T-helper 1 cell treated with Interleukin-12 subunit alpha and Interleukin-12 subunit beta and Interleukin-4 antibody, amounts not matched to agents 30 μg/mL and 1 μg/mL, for 36 hours (primary cell): ENCODE measurements around the gene IGF2BP2.
"Not testable (repeated sequence)": the region's sequence is repeated elsewhere in the genome, so short reads cannot be mapped to it uniquely, and the experiment has no call there.

Source experiments
- H3K27ac Mint-ChIP-seq: one replicate; pipeline ENCODE4 v1.8.0; 2021; ENCODE audit warnings: mild to moderate bottlenecking, mixed read lengths
- H3K27me3 Mint-ChIP-seq: one replicate; pipeline ENCODE4 v1.8.0; 2021; ENCODE audit warnings: low read depth, mixed read lengths
- H3K36me3 Mint-ChIP-seq: one replicate; pipeline ENCODE4 v1.8.0; 2021; ENCODE audit warnings: low read depth, mixed read lengths
- H3K4me1 Mint-ChIP-seq: one replicate; pipeline ENCODE4 v1.8.0; 2021; ENCODE audit warnings: low read depth, mixed read lengths
- H3K4me3 Mint-ChIP-seq: one replicate; pipeline ENCODE4 v1.8.0; 2021; ENCODE audit warnings: mild to moderate bottlenecking, moderate library complexity, mixed read lengths
- H3K9me3 Mint-ChIP-seq: one replicate; pipeline ENCODE4 v1.8.0; 2021; ENCODE audit warnings: mixed read lengths

The IGF2BP2 gene

GRCh38 chr3:185778821-185779220 is 46.0 kb downstream of the IGF2BP2 start:
- Mint-ChIP-seq H3K27me3 (peaks cover 26% of the 10 kb centered on the region), H3K4me3 (no peak overlapping the region), H3K36me3 (peaks cover 2% of the 10 kb centered on the region), H3K9me3 (peaks cover 8% of the 10 kb centered on the region), H3K27ac (no peak overlapping the region), H3K4me1 (peaks cover 5% of the 10 kb centered on the region)

- no peak overlapping the region for H3K4me3 Mint-ChIP-seq
- peaks cover 8% of the 10 kb centered on the region for H3K9me3 Mint-ChIP-seq
- no peak overlapping the region for H3K27ac Mint-ChIP-seq
- H3K27me3 Mint-ChIP-seq, result peaks cover 24% of the 10 kb centered on the region
- H3K4me1 Mint-ChIP-seq, result peaks cover 8% of the 10 kb centered on the region
- peaks cover 2% of the 10 kb centered on the region for H3K36me3 Mint-ChIP-seq
Observed at GRCh38 chr3:185778094-185778493, 46.7 kb downstream of the IGF2BP2 start.

GRCh38 chr3:185770109-185770508 is 54.7 kb downstream of the IGF2BP2 start:
- H3K27ac Mint-ChIP-seq, result no peak overlapping the region
- H3K27me3 Mint-ChIP-seq, result peaks cover 19% of the 10 kb centered on the region
- H3K4me1 Mint-ChIP-seq, result peaks cover 6% of the 10 kb centered on the region
- no peaks in the 10 kb centered on the region for H3K36me3 Mint-ChIP-seq
- no peak overlapping the region for H3K4me3 Mint-ChIP-seq
- no peaks in the 10 kb centered on the region for H3K9me3 Mint-ChIP-seq

- H3K9me3 Mint-ChIP-seq, H3K36me3 Mint-ChIP-seq, H3K4me1 Mint-ChIP-seq, H3K27ac Mint-ChIP-seq, H3K4me3 Mint-ChIP-seq: not testable (repeated sequence)
- peaks cover 32% of the 10 kb centered on the region for H3K27me3 Mint-ChIP-seq
Observed at GRCh38 chr3:185768578-185768982, 56.3 kb downstream of the IGF2BP2 start.

GRCh38 chr3:185767002-185767688 is 57.7 kb downstream of the IGF2BP2 start:
- H3K4me1 Mint-ChIP-seq, result peaks cover 3% of the 10 kb centered on the region

GRCh38 chr3:185766329-185767001 is 58.4 kb downstream of the IGF2BP2 start:
- H3K9me3 Mint-ChIP-seq, result no peaks in the 10 kb centered on the region
- no peak overlapping the region for H3K4me3 Mint-ChIP-seq
- peaks cover 3% of the 10 kb centered on the region for H3K4me1 Mint-ChIP-seq
- H3K27me3 Mint-ChIP-seq, result peaks cover 39% of the 10 kb centered on the region
- no peaks in the 10 kb centered on the region for H3K36me3 Mint-ChIP-seq
- H3K27ac Mint-ChIP-seq, result no peak overlapping the region

More at GRCh38 chr3:185767002-185767688, 57.7 kb downstream of the IGF2BP2 start:
- H3K27me3 Mint-ChIP-seq, result peaks cover 38% of the 10 kb centered on the region
- H3K9me3 Mint-ChIP-seq, result no peaks in the 10 kb centered on the region
- no peak overlapping the region for H3K27ac Mint-ChIP-seq
- H3K4me3 Mint-ChIP-seq, result no peak overlapping the region
- no peaks in the 10 kb centered on the region for H3K36me3 Mint-ChIP-seq

- H3K27me3 Mint-ChIP-seq, result peaks cover 54% of the 10 kb centered on the region
- H3K9me3 Mint-ChIP-seq, result no peaks in the 10 kb centered on the region
- peaks cover 3% of the 10 kb centered on the region for H3K4me1 Mint-ChIP-seq
- no peaks in the 10 kb centered on the region for H3K36me3 Mint-ChIP-seq
- H3K27ac Mint-ChIP-seq, result no peak overlapping the region
- H3K4me3 Mint-ChIP-seq, result no peak overlapping the region
Observed at GRCh38 chr3:185764980-185765370, 59.9 kb downstream of the IGF2BP2 start.

GRCh38 chr3:185764163-185764979 is 60.5 kb downstream of the IGF2BP2 start:
- H3K9me3 Mint-ChIP-seq, result no peaks in the 10 kb centered on the region
- H3K4me3 Mint-ChIP-seq, result no peak overlapping the region
- peaks cover 57% of the 10 kb centered on the region for H3K27me3 Mint-ChIP-seq
- H3K27ac Mint-ChIP-seq, result no peak overlapping the region
- peaks cover 3% of the 10 kb centered on the region for H3K4me1 Mint-ChIP-seq
- H3K36me3 Mint-ChIP-seq, result no peaks in the 10 kb centered on the region

- H3K4me1 Mint-ChIP-seq, result peaks cover 3% of the 10 kb centered on the region
- no peaks in the 10 kb centered on the region for H3K36me3 Mint-ChIP-seq
- H3K4me3 Mint-ChIP-seq, result no peak overlapping the region
- no peak overlapping the region for H3K27ac Mint-ChIP-seq
- H3K9me3 Mint-ChIP-seq, result no peaks in the 10 kb centered on the region
- peaks cover 63% of the 10 kb centered on the region for H3K27me3 Mint-ChIP-seq
Observed at GRCh38 chr3:185763347-185764005, 61.4 kb downstream of the IGF2BP2 start.

GRCh38 chr3:185760550-185760949 is 64.3 kb downstream of the IGF2BP2 start:
- Mint-ChIP-seq H3K4me1 (peaks cover 2% of the 10 kb centered on the region), H3K9me3 (peaks cover 3% of the 10 kb centered on the region), H3K4me3 (no peak overlapping the region), H3K36me3 (no peaks in the 10 kb centered on the region), H3K27ac (no peak overlapping the region), H3K27me3 (peaks cover 54% of the 10 kb centered on the region)

GRCh38 chr3:185760088-185760487 is 64.8 kb downstream of the IGF2BP2 start:
- no peak overlapping the region for H3K27ac Mint-ChIP-seq

GRCh38 chr3:185759512-185759911 is 65.3 kb downstream of the IGF2BP2 start:
- no peak overlapping the region for H3K27ac Mint-ChIP-seq
- H3K27me3 Mint-ChIP-seq, result peaks cover 43% of the 10 kb centered on the region
- H3K9me3 Mint-ChIP-seq, result peaks cover 5% of the 10 kb centered on the region
- no peak overlapping the region for H3K4me3 Mint-ChIP-seq
- peaks cover 2% of the 10 kb centered on the region for H3K4me1 Mint-ChIP-seq
- H3K36me3 Mint-ChIP-seq, result no peaks in the 10 kb centered on the region

More at GRCh38 chr3:185760088-185760487, 64.8 kb downstream of the IGF2BP2 start:
- peaks cover 49% of the 10 kb centered on the region for H3K27me3 Mint-ChIP-seq
- peaks cover 2% of the 10 kb centered on the region for H3K4me1 Mint-ChIP-seq
- H3K9me3 Mint-ChIP-seq, result peaks cover 3% of the 10 kb centered on the region
- H3K4me3 Mint-ChIP-seq, result no peak overlapping the region
- H3K36me3 Mint-ChIP-seq, result no peaks in the 10 kb centered on the region

GRCh38 chr3:185758912-185759311 is 65.9 kb downstream of the IGF2BP2 start:
- no peaks in the 10 kb centered on the region for H3K36me3 Mint-ChIP-seq
- peaks cover 2% of the 10 kb centered on the region for H3K4me1 Mint-ChIP-seq
- peaks cover 39% of the 10 kb centered on the region for H3K27me3 Mint-ChIP-seq
- H3K9me3 Mint-ChIP-seq, result peaks cover 9% of the 10 kb centered on the region
- H3K4me3 Mint-ChIP-seq, result no peak overlapping the region
- H3K27ac Mint-ChIP-seq, result no peak overlapping the region

- no peak overlapping the region for H3K27ac Mint-ChIP-seq
- peaks cover 30% of the 10 kb centered on the region for H3K27me3 Mint-ChIP-seq
- H3K36me3 Mint-ChIP-seq, result no peaks in the 10 kb centered on the region
- H3K4me1 Mint-ChIP-seq, result no peaks in the 10 kb centered on the region
- peaks cover 9% of the 10 kb centered on the region for H3K9me3 Mint-ChIP-seq
- no peak overlapping the region for H3K4me3 Mint-ChIP-seq
Observed at GRCh38 chr3:185757176-185757575, 67.7 kb downstream of the IGF2BP2 start.
